SK-N-SH treated with all-trans-retinoic acid at 6 μM for 48 hours (cell line): ENCODE data around the gene NCKAP5.

Source experiments
- ATAC-seq: fragments of 200-7000 bp; cut with Tn5 transposase; 3 replicates; pipeline ENCODE4 v1.9.1; 2020; ENCODE audit warnings: mild to moderate bottlenecking, moderate library complexity
- ARNTL ChIP-seq: fragments of 450-650 bp; formaldehyde crosslinking; IDR thresholded peaks from 2 replicates; pipeline ENCODE4 v1.5.0; 2020; ENCODE audit warnings: low read depth, mild to moderate bottlenecking, moderate library complexity, borderline replicate concordance
- BACH2 ChIP-seq: fragments of 250-450 bp; sonication (Bioruptor Pico); IDR thresholded peaks from 2 replicates; pipeline ENCODE4 v1.9.0; 2021; ENCODE audit warnings: mild to moderate bottlenecking, borderline replicate concordance
- CSDC2 ChIP-seq: fragments of 250-450 bp; sonication (Bioruptor Pico); IDR thresholded peaks from 2 replicates; pipeline ENCODE4 v1.5.0; 2020; ENCODE audit warnings: mild to moderate bottlenecking, moderate library complexity
- CSRNP3 ChIP-seq: fragments of 250-450 bp; sonication (Bioruptor Pico); IDR thresholded peaks from 2 replicates; pipeline ENCODE4 v1.5.1; 2021; ENCODE audit warnings: mild to moderate bottlenecking, moderate library complexity
- ESRRG ChIP-seq: fragments of 250-450 bp; sonication (Bioruptor Pico); IDR thresholded peaks from 2 replicates; pipeline ENCODE4 v1.6.1; 2021; ENCODE audit warnings: mild to moderate bottlenecking
- GLIS3 ChIP-seq: fragments of 250-450 bp; sonication (Bioruptor Pico); IDR thresholded peaks from 2 replicates; pipeline ENCODE4 v1.5.0; 2020; ENCODE audit warnings: mild to moderate bottlenecking, moderate library complexity
- ISL1 ChIP-seq: fragments of 250-450 bp; sonication (Bioruptor Pico); IDR thresholded peaks from 2 replicates; pipeline ENCODE4 v2.1.2; 2022; ENCODE audit warnings: mild to moderate bottlenecking, moderate library complexity
- OSR1 ChIP-seq: fragments of 250-450 bp; sonication (Bioruptor Pico); IDR thresholded peaks from 2 replicates; pipeline ENCODE4 v1.8.0; 2022; ENCODE audit warnings: moderate library complexity, mild to moderate bottlenecking, inconsistent platforms
- PATZ1 ChIP-seq: fragments of 250-450 bp; sonication (Bioruptor Pico); IDR thresholded peaks from 2 replicates; pipeline ENCODE4 v1.8.0; 2020; ENCODE audit warnings: mild to moderate bottlenecking, moderate library complexity, borderline replicate concordance
- SNAI2 ChIP-seq: fragments of 250-450 bp; sonication (Bioruptor Pico); IDR thresholded peaks from 2 replicates; pipeline ENCODE4 v1.5.0; 2020; ENCODE audit warnings: mild to moderate bottlenecking, moderate library complexity
- TCF4 ChIP-seq: fragments of 250-450 bp; sonication (Bioruptor Pico); IDR thresholded peaks from 2 replicates; pipeline ENCODE4 v1.8.0; 2021; ENCODE audit warnings: mild to moderate bottlenecking, moderate library complexity, borderline replicate concordance
- TOX ChIP-seq: fragments of 250-450 bp; sonication (Bioruptor Pico); IDR thresholded peaks from 2 replicates; pipeline ENCODE4 v1.8.0; 2021; ENCODE audit warnings: mild to moderate bottlenecking, moderate library complexity, borderline replicate concordance
- ZC3H10 ChIP-seq: fragments of 250-450 bp; sonication (Bioruptor Pico); IDR thresholded peaks from 2 replicates; pipeline ENCODE4 v1.5.1; 2021; ENCODE audit warnings: mild to moderate bottlenecking, moderate library complexity
- ZFP3 ChIP-seq: fragments of 250-450 bp; sonication (Bioruptor Pico); IDR thresholded peaks from 2 replicates; pipeline ENCODE4 v1.5.0; 2020; ENCODE audit warnings: mild to moderate bottlenecking, moderate library complexity
- ZFP30 ChIP-seq: fragments of 450-650 bp; formaldehyde crosslinking; IDR thresholded peaks from 2 replicates; pipeline ENCODE4 v1.5.0; 2022; ENCODE audit warnings: mild to moderate bottlenecking, moderate library complexity
- ZNF70 ChIP-seq: fragments of 450-650 bp; formaldehyde crosslinking; IDR thresholded peaks from 2 replicates; pipeline ENCODE4 v1.5.0; 2020; ENCODE audit warnings: mild to moderate bottlenecking, moderate library complexity
- ZNF8 ChIP-seq: fragments of 450-650 bp; formaldehyde crosslinking; IDR thresholded peaks from 2 replicates; pipeline ENCODE4 v1.5.0; 2020; ENCODE audit warnings: mild to moderate bottlenecking, moderate library complexity
- TF ChIP-seq, protein P1 (sequence below): fragments of 250-450 bp; sonication (Bioruptor Pico); IDR thresholded peaks from 2 replicates; pipeline ENCODE4 v1.5.0; 2020; ENCODE audit warnings: mild to moderate bottlenecking, moderate library complexity
- TF ChIP-seq, protein P2 (sequence below): fragments of 250-450 bp; sonication (Bioruptor Pico); IDR thresholded peaks from 2 replicates; pipeline ENCODE4 v1.5.1; 2020; ENCODE audit warnings: low read depth, mild to moderate bottlenecking, moderate library complexity
- TF ChIP-seq, protein P3 (sequence below): fragments of 250-450 bp; sonication (Bioruptor Pico); IDR thresholded peaks from 2 replicates; pipeline ENCODE4 v1.8.0; 2021; ENCODE audit warnings: low read depth, mild to moderate bottlenecking, moderate library complexity, borderline replicate concordance

Gene NCKAP5

GRCh38 chr2:133045787-133046186 lies 522.5 kb downstream of the NCKAP5 start:
- no peak for ATAC-seq
- no peak for TF ChIP-seq ZC3H10
- TF ChIP-seq, protein P1, sequence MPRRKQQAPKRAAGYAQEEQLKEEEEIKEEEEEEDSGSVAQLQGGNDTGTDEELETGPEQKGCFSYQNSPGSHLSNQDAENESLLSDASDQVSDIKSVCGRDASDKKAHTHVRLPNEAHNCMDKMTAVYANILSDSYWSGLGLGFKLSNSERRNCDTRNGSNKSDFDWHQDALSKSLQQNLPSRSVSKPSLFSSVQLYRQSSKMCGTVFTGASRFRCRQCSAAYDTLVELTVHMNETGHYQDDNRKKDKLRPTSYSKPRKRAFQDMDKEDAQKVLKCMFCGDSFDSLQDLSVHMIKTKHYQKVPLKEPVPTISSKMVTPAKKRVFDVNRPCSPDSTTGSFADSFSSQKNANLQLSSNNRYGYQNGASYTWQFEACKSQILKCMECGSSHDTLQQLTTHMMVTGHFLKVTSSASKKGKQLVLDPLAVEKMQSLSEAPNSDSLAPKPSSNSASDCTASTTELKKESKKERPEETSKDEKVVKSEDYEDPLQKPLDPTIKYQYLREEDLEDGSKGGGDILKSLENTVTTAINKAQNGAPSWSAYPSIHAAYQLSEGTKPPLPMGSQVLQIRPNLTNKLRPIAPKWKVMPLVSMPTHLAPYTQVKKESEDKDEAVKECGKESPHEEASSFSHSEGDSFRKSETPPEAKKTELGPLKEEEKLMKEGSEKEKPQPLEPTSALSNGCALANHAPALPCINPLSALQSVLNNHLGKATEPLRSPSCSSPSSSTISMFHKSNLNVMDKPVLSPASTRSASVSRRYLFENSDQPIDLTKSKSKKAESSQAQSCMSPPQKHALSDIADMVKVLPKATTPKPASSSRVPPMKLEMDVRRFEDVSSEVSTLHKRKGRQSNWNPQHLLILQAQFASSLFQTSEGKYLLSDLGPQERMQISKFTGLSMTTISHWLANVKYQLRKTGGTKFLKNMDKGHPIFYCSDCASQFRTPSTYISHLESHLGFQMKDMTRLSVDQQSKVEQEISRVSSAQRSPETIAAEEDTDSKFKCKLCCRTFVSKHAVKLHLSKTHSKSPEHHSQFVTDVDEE, result no peak
- TF ChIP-seq OSR1 (CRISPR knock-in tag), result no peak
- TF ChIP-seq ESRRG, result no peak
- TF ChIP-seq ZFP30, result no peak

GRCh38 chr2:133044556-133044955 lies 523.7 kb downstream of the NCKAP5 start:
- TF ChIP-seq PATZ1 (CRISPR knock-in tag), result no peak
- TF ChIP-seq ZFP3, result 0 out of 2 replicates have a peak, but pooled peaks have one; percentile 58
- no peak for TF ChIP-seq SNAI2
- no peak for ATAC-seq

DNA sequence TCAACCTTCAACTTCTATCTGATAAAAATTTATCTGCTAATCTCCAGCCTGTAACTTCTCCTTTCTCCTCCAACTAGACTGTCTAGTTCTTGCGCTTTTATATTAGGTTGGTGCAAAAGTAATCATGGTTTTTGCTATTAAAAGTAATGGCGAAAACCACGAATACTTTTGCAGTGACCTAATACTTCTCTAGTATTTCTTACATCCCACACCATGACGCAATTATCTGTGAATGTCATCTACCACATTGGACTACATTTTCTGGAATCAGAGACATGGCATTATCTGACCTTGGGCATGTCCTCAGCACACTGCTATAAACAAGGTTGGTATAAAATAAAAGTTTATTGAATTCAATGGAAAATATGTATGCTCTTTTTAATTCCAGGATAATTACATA lies 528.1 kb downstream of the NCKAP5 start:
- ATAC-seq, result peak; percentile 51; the same call in 2 of the 3 replicates
- TF ChIP-seq OSR1 (CRISPR knock-in tag) (no peak), ISL1 (CRISPR knock-in tag) (0 out of 2 replicates have a peak, but pooled peaks have one; percentile 20)
- TF ChIP-seq, protein P2, sequence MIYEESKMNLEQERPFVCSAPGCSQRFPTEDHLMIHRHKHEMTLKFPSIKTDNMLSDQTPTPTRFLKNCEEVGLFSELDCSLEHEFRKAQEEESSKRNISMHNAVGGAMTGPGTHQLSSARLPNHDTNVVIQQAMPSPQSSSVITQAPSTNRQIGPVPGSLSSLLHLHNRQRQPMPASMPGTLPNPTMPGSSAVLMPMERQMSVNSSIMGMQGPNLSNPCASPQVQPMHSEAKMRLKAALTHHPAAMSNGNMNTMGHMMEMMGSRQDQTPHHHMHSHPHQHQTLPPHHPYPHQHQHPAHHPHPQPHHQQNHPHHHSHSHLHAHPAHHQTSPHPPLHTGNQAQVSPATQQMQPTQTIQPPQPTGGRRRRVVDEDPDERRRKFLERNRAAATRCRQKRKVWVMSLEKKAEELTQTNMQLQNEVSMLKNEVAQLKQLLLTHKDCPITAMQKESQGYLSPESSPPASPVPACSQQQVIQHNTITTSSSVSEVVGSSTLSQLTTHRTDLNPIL, result 0 out of 2 replicates have a peak, but pooled peaks have one; percentile 31

DNA sequence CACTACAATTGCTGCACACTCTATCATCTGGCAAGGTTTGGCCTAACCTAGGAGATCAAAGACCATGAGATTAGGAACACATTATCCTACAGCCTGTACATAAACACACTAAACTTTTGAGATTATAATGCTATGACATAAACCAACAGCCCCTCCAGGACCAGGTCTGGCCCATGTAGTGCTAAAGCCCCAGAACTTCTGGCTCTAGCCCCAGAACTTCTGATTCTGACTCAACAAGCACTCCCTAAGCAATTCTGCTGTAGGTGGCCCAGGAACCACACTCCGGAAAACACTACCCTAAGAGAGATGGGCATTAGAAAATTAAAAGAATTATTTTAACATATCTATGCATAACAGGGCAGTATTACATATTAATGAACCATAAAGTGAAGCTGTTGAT lies 528.7 kb downstream of the NCKAP5 start:
- no peak for TF ChIP-seq TOX (CRISPR knock-in tag)
- TF ChIP-seq ZNF8 (CRISPR knock-in tag), result no peak
- TF ChIP-seq CSRNP3, result no peak
- TF ChIP-seq ZFP30, result no peak
- no peak for TF ChIP-seq ZC3H10
- no peak for TF ChIP-seq ESRRG
- ATAC-seq, result no peak

DNA sequence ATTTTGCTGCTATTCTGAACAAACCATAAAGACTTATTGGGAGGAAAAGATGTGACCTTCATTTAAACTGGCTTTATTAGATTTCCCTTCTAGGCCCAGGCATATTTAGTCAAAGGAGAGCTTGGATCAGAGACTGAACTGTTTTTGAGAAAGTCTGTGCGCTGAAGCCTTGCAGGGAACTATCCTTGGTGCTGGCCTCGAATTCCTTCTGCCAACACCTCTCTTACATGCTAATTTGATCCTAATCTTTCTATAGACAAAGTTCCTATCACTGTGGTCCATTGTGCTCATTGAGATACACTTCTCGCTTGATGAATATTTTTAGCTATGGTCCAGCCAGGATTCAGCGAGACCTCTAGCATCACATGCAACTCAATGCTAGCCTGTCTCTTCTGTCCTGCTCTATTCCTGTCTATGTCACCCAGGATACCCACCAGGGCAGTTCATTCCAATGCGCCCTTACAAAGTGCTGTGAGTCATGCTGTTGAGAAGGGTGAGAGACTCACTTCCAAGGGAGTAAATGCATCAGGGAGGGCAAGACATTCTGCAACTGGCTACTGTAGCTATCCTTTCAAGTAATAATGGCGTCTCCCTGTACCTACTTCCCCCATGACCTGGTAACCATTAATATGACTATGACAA lies 541.6 kb downstream of the NCKAP5 start:
- no peak for ATAC-seq

GRCh38 chr2:133025004-133025403 lies 543.3 kb downstream of the NCKAP5 start:
- ATAC-seq, result no peak
- TF ChIP-seq CSDC2 (no peak), PATZ1 (CRISPR knock-in tag) (no peak), GLIS3 (CRISPR knock-in tag) (no peak), ESRRG (no peak), BACH2 (CRISPR knock-in tag) (no peak), ZNF70 (CRISPR knock-in tag) (no peak), ZFP3 (no peak), ARNTL (no peak)
- TF ChIP-seq, protein P3, sequence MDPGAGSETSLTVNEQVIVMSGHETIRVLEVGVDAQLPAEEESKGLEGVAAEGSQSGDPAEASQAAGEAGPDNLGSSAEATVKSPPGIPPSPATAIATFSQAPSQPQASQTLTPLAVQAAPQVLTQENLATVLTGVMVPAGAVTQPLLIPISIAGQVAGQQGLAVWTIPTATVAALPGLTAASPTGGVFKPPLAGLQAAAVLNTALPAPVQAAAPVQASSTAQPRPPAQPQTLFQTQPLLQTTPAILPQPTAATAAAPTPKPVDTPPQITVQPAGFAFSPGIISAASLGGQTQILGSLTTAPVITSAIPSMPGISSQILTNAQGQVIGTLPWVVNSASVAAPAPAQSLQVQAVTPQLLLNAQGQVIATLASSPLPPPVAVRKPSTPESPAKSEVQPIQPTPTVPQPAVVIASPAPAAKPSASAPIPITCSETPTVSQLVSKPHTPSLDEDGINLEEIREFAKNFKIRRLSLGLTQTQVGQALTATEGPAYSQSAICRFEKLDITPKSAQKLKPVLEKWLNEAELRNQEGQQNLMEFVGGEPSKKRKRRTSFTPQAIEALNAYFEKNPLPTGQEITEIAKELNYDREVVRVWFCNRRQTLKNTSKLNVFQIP, result no peak

More for the DNA sequence above, 541.6 kb downstream of the NCKAP5 start:
- TF ChIP-seq, protein P2, result no peak
- TF ChIP-seq TCF4, result no peak
- no peak for TF ChIP-seq ZNF8 (CRISPR knock-in tag)
- no peak for TF ChIP-seq CSDC2
- TF ChIP-seq ARNTL, result no peak
